ENCODE measurements around the gene ASCC2.

Gene ASCC2

DNA sequence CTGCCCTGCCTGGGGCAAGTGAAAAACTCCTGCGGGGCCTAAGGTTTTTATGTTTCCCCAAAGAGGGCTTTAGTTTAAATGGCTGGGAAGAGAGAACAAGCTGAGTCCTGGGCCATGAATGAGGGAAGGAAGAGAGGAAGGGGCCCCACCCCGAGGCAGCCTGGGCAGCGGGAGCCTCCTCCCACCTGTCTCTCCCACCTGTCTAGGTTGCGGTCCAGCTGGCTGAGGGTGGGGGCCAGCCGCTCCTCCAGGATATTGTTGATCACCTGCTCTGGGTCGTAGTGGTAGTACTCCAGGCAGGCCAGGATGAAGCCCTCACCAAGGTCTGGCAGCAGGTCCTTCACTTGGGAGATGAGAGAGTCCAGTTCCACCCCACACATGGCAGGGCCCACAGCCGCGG is 36.3 kb downstream of the ASCC2 start:
- no peak for DNase-seq (ENCODE audit: low read depth in 2 of 2)
- TF ChIP-seq CTCF (IDR thresholded peaks at IDR 0.05; ENCODE audit: low read depth, low read length): no peak
- H3K4me3 ChIP-seq (replicated peaks in 1 of 2; ENCODE audit: low read depth in 2 of 2, low read length in 2 of 2): no peak overlapping the region

DNA sequence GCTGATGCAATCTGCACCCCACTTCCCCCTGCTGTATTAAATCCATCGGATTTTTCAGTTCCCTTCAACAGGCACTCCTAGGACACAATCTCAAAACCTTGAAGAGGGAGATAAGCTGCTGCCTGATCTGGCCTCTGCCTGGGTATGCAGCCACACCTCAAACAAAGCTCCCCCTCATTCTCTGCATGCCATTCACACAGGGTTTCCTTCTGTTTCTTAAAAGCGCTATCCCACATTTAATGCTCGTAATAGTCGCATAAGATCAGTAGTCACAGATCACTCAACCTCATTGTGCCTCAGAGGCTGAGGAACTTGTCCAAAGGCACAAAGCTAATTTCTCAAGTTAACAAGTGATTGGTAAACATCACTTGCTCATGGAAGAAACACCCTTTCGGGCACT is 36.9 kb downstream of the ASCC2 start:
- H3K4me3 ChIP-seq (replicated peaks in 1 of 2; ENCODE audit: low read depth in 2 of 2, low read length in 2 of 2): no peak overlapping the region
- DNase-seq (ENCODE audit: low read depth in 2 of 2): peak in 1 of 2 donors; percentile 19
- TF ChIP-seq CTCF (IDR thresholded peaks at IDR 0.05; ENCODE audit: low read depth, low read length): no peak

GRCh38 chr22:29799217-29799680 is 38.8 kb downstream of the ASCC2 start:
- no peak for TF ChIP-seq CTCF (IDR thresholded peaks at IDR 0.05; ENCODE audit: low read depth, low read length)
- H3K4me3 ChIP-seq (replicated peaks in 1 of 2; ENCODE audit: low read depth in 2 of 2, low read length in 2 of 2): no peak overlapping the region
- DNase-seq (ENCODE audit: low read depth in 2 of 2): peak; percentile 97

- DNase-seq (ENCODE audit: low read depth in 2 of 2): no peak
- H3K4me3 ChIP-seq (replicated peaks in 1 of 2; ENCODE audit: low read depth in 2 of 2, low read length in 2 of 2): no peak overlapping the region
- TF ChIP-seq CTCF (IDR thresholded peaks at IDR 0.05; ENCODE audit: low read depth, low read length): no peak
Observed at GRCh38 chr22:29798801-29799200, 39.3 kb downstream of the ASCC2 start.

DNA sequence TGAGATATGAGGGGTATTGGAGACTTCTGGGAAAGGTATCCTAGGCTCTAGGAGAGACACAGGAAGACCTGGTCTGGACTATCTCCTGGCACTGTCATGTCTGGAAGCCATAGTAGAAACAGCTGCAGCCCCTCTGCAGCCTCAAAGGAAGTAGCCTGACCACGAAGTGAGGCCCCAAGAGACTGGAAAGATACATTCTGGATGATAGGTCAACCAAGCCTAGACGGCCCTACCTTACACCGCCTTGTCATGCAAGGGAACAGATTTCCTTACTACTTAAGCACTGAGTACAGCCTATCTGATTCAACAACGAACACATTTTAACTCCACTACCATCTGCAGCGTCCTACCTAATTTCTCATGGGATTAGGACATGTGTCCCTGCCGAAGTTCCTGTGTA is 39.8 kb downstream of the ASCC2 start:
- H3K4me3 ChIP-seq (replicated peaks in 1 of 2; ENCODE audit: low read depth in 2 of 2, low read length in 2 of 2): no peak overlapping the region
- no peak for TF ChIP-seq CTCF (IDR thresholded peaks at IDR 0.05; ENCODE audit: low read depth, low read length)
- DNase-seq (ENCODE audit: low read depth in 2 of 2): peak in 1 of 2 donors; percentile 25

DNA sequence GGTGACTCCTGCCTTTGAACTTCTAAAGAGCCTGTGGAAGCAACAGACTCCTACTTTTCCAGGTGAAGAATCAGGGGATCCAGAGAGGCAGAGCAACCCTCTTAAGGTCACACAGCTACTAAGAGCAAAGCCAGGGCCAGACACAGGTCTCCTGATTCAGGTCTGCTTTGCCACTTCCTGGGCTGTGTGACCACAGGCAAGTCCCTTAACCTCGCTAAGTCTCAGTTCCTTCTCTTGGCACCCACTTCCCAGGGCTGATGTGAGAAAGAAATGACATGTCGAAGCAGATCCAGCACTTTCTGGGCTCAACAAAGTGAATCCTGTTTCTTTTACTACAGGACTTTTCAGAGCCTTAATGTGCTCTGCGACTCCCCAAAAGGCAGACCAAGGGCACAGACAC is 40.7 kb downstream of the ASCC2 start:
- no peak for DNase-seq (ENCODE audit: low read depth in 2 of 2)
- TF ChIP-seq CTCF (IDR thresholded peaks at IDR 0.05; ENCODE audit: low read depth, low read length): no peak
- no peak overlapping the region for H3K4me3 ChIP-seq (replicated peaks in 1 of 2; ENCODE audit: low read depth in 2 of 2, low read length in 2 of 2)

GRCh38 chr22:29795663-29796062 is 42.4 kb downstream of the ASCC2 start:
- no peak for DNase-seq (ENCODE audit: low read depth in 2 of 2)
- no peak overlapping the region for H3K4me3 ChIP-seq (replicated peaks in 1 of 2; ENCODE audit: low read depth in 2 of 2, low read length in 2 of 2)
- TF ChIP-seq CTCF (IDR thresholded peaks at IDR 0.05; ENCODE audit: low read depth, low read length): no peak
